HG03558 (cell line): Measurements from ENCODE around the gene CPNE1.
"Not testable (repeated sequence)": the region's sequence is repeated elsewhere in the genome, so short reads cannot be mapped to it uniquely, and the experiment has no call there.

Source experiments
- ATAC-seq: cut with Tn5 transposase; IDR thresholded peaks from one replicate; pipeline ENCODE4 v1.9.1; 2021; ENCODE audit warnings: moderate number of reproducible peaks; ENCODE audit not compliant: unreplicated experiment; ENCODE audit errors: extremely low read depth

CPNE1 gene

GRCh38 chr20:35698298-35699126, 33.8 kb upstream of the CPNE1 start:
- no peak for ATAC-seq

GRCh38 chr20:35697696-35698297, 33.1 kb upstream of the CPNE1 start:
- ATAC-seq, result no peak

- ATAC-seq, result no peak
These were observed 31.3 kb upstream of the CPNE1 start for GRCh38 chr20:35695978-35696377.

- ATAC-seq, result no peak
These were observed 30.6 kb upstream of the CPNE1 start for GRCh38 chr20:35695245-35695749.

- ATAC-seq, result no peak
These were observed 25.6 kb upstream of the CPNE1 start for GRCh38 chr20:35690265-35690664.

GRCh38 chr20:35686872-35687271, 22.2 kb upstream of the CPNE1 start:
- not testable (repeated sequence) for ATAC-seq

- not testable (repeated sequence) for ATAC-seq
These were observed 20.7 kb upstream of the CPNE1 start for GRCh38 chr20:35685368-35685767.

GRCh38 chr20:35681960-35682359, 17.3 kb upstream of the CPNE1 start:
- ATAC-seq, result no peak

- no peak for ATAC-seq
These were observed 15.9 kb upstream of the CPNE1 start for GRCh38 chr20:35680452-35681183.

- ATAC-seq, result no peak
These were observed 10.2 kb upstream of the CPNE1 start for GRCh38 chr20:35674921-35675320.

- ATAC-seq, result no peak
These were observed 9.2 kb upstream of the CPNE1 start for GRCh38 chr20:35673884-35674283.

- ATAC-seq, result no peak
These were observed 5.0 kb upstream of the CPNE1 start for GRCh38 chr20:35669681-35670080.

- no peak for ATAC-seq
These were observed 4.5 kb upstream of the CPNE1 start for GRCh38 chr20:35669221-35669620.

- no peak for ATAC-seq
These were observed 1.2 kb upstream of the CPNE1 start for GRCh38 chr20:35665949-35666288.

GRCh38 chr20:35663516-35664465, 909 bp downstream of the CPNE1 start:
- ATAC-seq, result no peak

GRCh38 chr20:35662551-35662950, 2.1 kb downstream of the CPNE1 start:
- ATAC-seq, result no peak

- ATAC-seq, result no peak
These were observed 2.8 kb downstream of the CPNE1 start for GRCh38 chr20:35661908-35662307.

- no peak for ATAC-seq
These were observed 3.6 kb downstream of the CPNE1 start for GRCh38 chr20:35661053-35661452.

GRCh38 chr20:35660122-35660937, 4.4 kb downstream of the CPNE1 start:
- no peak for ATAC-seq
